ENCODE data around the gene PRSS23.

Gene PRSS23

DNA sequence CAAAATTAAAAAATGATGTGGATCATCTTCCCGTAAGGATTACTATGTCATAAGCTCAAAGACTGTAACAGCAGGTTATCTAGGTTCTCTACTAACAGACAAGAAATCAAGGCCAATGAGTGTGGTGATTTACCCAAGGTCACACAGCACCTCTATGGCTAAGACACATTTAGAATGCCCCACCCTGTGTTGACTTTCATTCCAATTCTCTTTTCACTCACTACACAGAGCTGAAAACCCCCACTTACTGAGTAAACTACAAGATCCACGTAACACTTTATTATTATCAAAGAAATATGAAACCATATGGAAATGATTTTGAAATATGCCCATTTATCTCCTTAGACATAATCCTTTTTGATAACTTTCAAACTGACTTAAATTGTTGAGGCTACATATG, 4.8 kb upstream of the PRSS23 start:
- Histone ChIP-seq H3K4me3 (ENCODE audit: severe bottlenecking) (no peak overlapping the region), H3K27ac (ENCODE audit: poor library complexity, severe bottlenecking) (peak overlapping the region; percentile 37), H3K36me3 (ENCODE audit: low read depth) (no peaks in the 10 kb centered on the region), H3K27me3 (ENCODE audit: insufficient read depth, poor library complexity, severe bottlenecking) (no peaks in the 10 kb centered on the region), H3K4me1 (ENCODE audit: insufficient read depth, poor library complexity, severe bottlenecking) (peaks cover 19% of the 10 kb centered on the region), H3K9me3 (ENCODE audit: severe bottlenecking) (no peaks in the 10 kb centered on the region)
- ATAC-seq (ENCODE audit: low read depth): no peak
- DNase-seq (ENCODE audit: low spot score): no peak
- TF ChIP-seq, protein P1, sequence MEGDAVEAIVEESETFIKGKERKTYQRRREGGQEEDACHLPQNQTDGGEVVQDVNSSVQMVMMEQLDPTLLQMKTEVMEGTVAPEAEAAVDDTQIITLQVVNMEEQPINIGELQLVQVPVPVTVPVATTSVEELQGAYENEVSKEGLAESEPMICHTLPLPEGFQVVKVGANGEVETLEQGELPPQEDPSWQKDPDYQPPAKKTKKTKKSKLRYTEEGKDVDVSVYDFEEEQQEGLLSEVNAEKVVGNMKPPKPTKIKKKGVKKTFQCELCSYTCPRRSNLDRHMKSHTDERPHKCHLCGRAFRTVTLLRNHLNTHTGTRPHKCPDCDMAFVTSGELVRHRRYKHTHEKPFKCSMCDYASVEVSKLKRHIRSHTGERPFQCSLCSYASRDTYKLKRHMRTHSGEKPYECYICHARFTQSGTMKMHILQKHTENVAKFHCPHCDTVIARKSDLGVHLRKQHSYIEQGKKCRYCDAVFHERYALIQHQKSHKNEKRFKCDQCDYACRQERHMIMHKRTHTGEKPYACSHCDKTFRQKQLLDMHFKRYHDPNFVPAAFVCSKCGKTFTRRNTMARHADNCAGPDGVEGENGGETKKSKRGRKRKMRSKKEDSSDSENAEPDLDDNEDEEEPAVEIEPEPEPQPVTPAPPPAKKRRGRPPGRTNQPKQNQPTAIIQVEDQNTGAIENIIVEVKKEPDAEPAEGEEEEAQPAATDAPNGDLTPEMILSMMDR (IDR thresholded peaks at IDR 0.05; ENCODE audit: poor library complexity, severe bottlenecking): no peak

GRCh38 chr11:86795949-86796348, 4.4 kb upstream of the PRSS23 start:
- DNase-seq (ENCODE audit: low spot score): no peak
- peaks cover 19% of the 10 kb centered on the region for H3K4me1 ChIP-seq (ENCODE audit: insufficient read depth, poor library complexity, severe bottlenecking)

GRCh38 chr11:86797133-86797532, 3.2 kb upstream of the PRSS23 start:
- Histone ChIP-seq H3K4me3 (ENCODE audit: severe bottlenecking) (no peak overlapping the region), H3K36me3 (ENCODE audit: low read depth) (no peaks in the 10 kb centered on the region), H3K27me3 (ENCODE audit: insufficient read depth, poor library complexity, severe bottlenecking) (no peaks in the 10 kb centered on the region), H3K27ac (ENCODE audit: poor library complexity, severe bottlenecking) (no peak overlapping the region), H3K4me1 (ENCODE audit: insufficient read depth, poor library complexity, severe bottlenecking) (peaks cover 22% of the 10 kb centered on the region), H3K9me3 (ENCODE audit: severe bottlenecking) (no peaks in the 10 kb centered on the region)
- ATAC-seq (ENCODE audit: low read depth): no peak
- TF ChIP-seq, protein P1 (IDR thresholded peaks at IDR 0.05; ENCODE audit: poor library complexity, severe bottlenecking): no peak
- DNase-seq (ENCODE audit: low spot score): no peak

More at GRCh38 chr11:86795949-86796348, 4.4 kb upstream of the PRSS23 start:
- Histone ChIP-seq H3K27ac (ENCODE audit: poor library complexity, severe bottlenecking) (peak overlapping the region; percentile 37), H3K4me3 (ENCODE audit: severe bottlenecking) (no peak overlapping the region), H3K36me3 (ENCODE audit: low read depth) (no peaks in the 10 kb centered on the region), H3K9me3 (ENCODE audit: severe bottlenecking) (no peaks in the 10 kb centered on the region), H3K27me3 (ENCODE audit: insufficient read depth, poor library complexity, severe bottlenecking) (no peaks in the 10 kb centered on the region)
- ATAC-seq (ENCODE audit: low read depth): peak; percentile 37; the same call in 2 of the 3 replicates
- TF ChIP-seq, protein P1 (IDR thresholded peaks at IDR 0.05; ENCODE audit: poor library complexity, severe bottlenecking): no peak

GRCh38 chr11:86798988-86799387, 1.4 kb upstream of the PRSS23 start:
- Histone ChIP-seq H3K36me3 (ENCODE audit: low read depth) (peaks cover under 1% of the 10 kb centered on the region), H3K4me1 (ENCODE audit: insufficient read depth, poor library complexity, severe bottlenecking) (peaks cover 38% of the 10 kb centered on the region), H3K27ac (ENCODE audit: poor library complexity, severe bottlenecking) (peak overlapping the region; percentile 93), H3K4me3 (ENCODE audit: severe bottlenecking) (no peak overlapping the region), H3K27me3 (ENCODE audit: insufficient read depth, poor library complexity, severe bottlenecking) (no peaks in the 10 kb centered on the region), H3K9me3 (ENCODE audit: severe bottlenecking) (no peaks in the 10 kb centered on the region)
- DNase-seq (ENCODE audit: low spot score): no peak
- no peak; the same call in 2 of the 3 replicates for ATAC-seq (ENCODE audit: low read depth)
- TF ChIP-seq, protein P1 (IDR thresholded peaks at IDR 0.05; ENCODE audit: poor library complexity, severe bottlenecking): no peak

- Histone ChIP-seq H3K27me3 (ENCODE audit: insufficient read depth, poor library complexity, severe bottlenecking) (no peaks in the 10 kb centered on the region), H3K4me1 (ENCODE audit: insufficient read depth, poor library complexity, severe bottlenecking) (peaks cover 45% of the 10 kb centered on the region), H3K4me3 (ENCODE audit: severe bottlenecking) (peak overlapping the region; percentile 75), H3K9me3 (ENCODE audit: severe bottlenecking) (no peaks in the 10 kb centered on the region), H3K27ac (ENCODE audit: poor library complexity, severe bottlenecking) (peak overlapping the region; percentile 93), H3K36me3 (ENCODE audit: low read depth) (peaks cover 7% of the 10 kb centered on the region)
- ATAC-seq (ENCODE audit: low read depth): no peak
- TF ChIP-seq, protein P1 (IDR thresholded peaks at IDR 0.05; ENCODE audit: poor library complexity, severe bottlenecking): no peak
- DNase-seq (ENCODE audit: low spot score): no peak
Observed at GRCh38 chr11:86799680-86800075, 664 bp upstream of the PRSS23 start.

All from RWPE2 (cell line).